WTC11 (cell line): ENCODE data around the gene ATP5PF. TPM values are rescaled to one million over a fixed set of nuclear protein-coding genes. Genes with fewer than 3 reads are reported as not detected.
A peak's percentile ranks its signal among the peaks of the same experiment; 100 is the strongest.

Source experiments
- ATAC-seq: fragments of 200-7000 bp; cut with Tn5 transposase; 2 replicates; pipeline ENCODE4 v1.10.0; 2021; ENCODE audit warnings: mild to moderate bottlenecking, moderate library complexity
- CTCF ChIA-PET: fragments of 300-600 bp; sonication (Branson Sonifier 250); formaldehyde crosslinking; loops from one replicate; lab custom pipeline; 2021; ENCODE audit warnings: antibody characterized with exemption; lab: Charles Lee
- POLR2A ChIA-PET: fragments of 350-600 bp; sonication (Branson Sonifier 250); formaldehyde crosslinking; loops from one replicate; lab custom pipeline; 2021; ENCODE audit warnings: antibody characterized with exemption; lab: Charles Lee
- DNase-seq: peaks from one replicate; pipeline ENCODE4 v3.0.0; 2021; ENCODE audit warnings: low spot score
- H3K27ac Mint-ChIP-seq: 2 replicates; pipeline ENCODE4 v1.8.0; 2021; ENCODE audit warnings: mixed read lengths
- H3K27me3 Mint-ChIP-seq: 2 replicates; pipeline ENCODE4 v1.8.0; 2021; ENCODE audit warnings: low read depth, mild to moderate bottlenecking, moderate library complexity, mixed read lengths
- H3K36me3 Mint-ChIP-seq: 2 replicates; pipeline ENCODE4 v1.8.0; 2021; ENCODE audit warnings: mixed read lengths
- H3K4me1 Mint-ChIP-seq: 2 replicates; pipeline ENCODE4 v1.8.0; 2022; ENCODE audit warnings: mixed read lengths
- H3K4me3 Mint-ChIP-seq: 2 replicates; pipeline ENCODE4 v1.8.0; 2021; ENCODE audit warnings: mild to moderate bottlenecking, moderate library complexity, mixed read lengths
- H3K9me3 Mint-ChIP-seq: 2 replicates; pipeline ENCODE4 v1.8.0; 2021; ENCODE audit warnings: mixed read lengths
- AFF4 ChIP-seq: sonication (generic); formaldehyde crosslinking; IDR thresholded peaks from 2 replicates; pipeline ENCODE4 v1.8.1; 2023; ENCODE audit warnings: mild to moderate bottlenecking, missing genetic modification reagents, borderline replicate concordance
- CBFB ChIP-seq: sonication (generic); formaldehyde crosslinking; IDR thresholded peaks from 2 replicates; pipeline ENCODE4 v1.8.1; 2022; ENCODE audit warnings: mild to moderate bottlenecking, low read depth, missing genetic modification reagents
- HMGA2 ChIP-seq: fragments of 250-450 bp; sonication (Bioruptor Pico); IDR thresholded peaks from 2 replicates; pipeline ENCODE4 v1.4.0; 2021; ENCODE audit warnings: mild to moderate bottlenecking, moderate library complexity
- IRF2 ChIP-seq: sonication (generic); formaldehyde crosslinking; IDR thresholded peaks from 2 replicates; pipeline ENCODE4 v1.8.0; 2022; ENCODE audit warnings: low read depth, missing genetic modification reagents, borderline replicate concordance
- JUN ChIP-seq: sonication (generic); formaldehyde crosslinking; IDR thresholded peaks from 2 replicates; pipeline ENCODE4 v1.8.0; 2023; ENCODE audit warnings: mild to moderate bottlenecking, missing genetic modification reagents
- SMAD4 ChIP-seq: sonication (generic); formaldehyde crosslinking; IDR thresholded peaks from 2 replicates; pipeline ENCODE4 v1.8.0; 2022; ENCODE audit warnings: mild to moderate bottlenecking, missing genetic modification reagents
- TP53 ChIP-seq: sonication (generic); formaldehyde crosslinking; IDR thresholded peaks from 2 replicates; pipeline ENCODE4 v1.8.1; 2023; ENCODE audit warnings: mild to moderate bottlenecking, missing genetic modification reagents
- ZNF219 ChIP-seq: sonication (generic); formaldehyde crosslinking; IDR thresholded peaks from 2 replicates; pipeline ENCODE4 v1.8.0; 2023; ENCODE audit warnings: missing genetic modification reagents, mild to moderate bottlenecking, borderline replicate concordance
- total RNA-seq: library from RNA; stranded (reverse); gene quantifications from 3 replicates; pipeline ENCODE4 v1.2.3, GENCODE V29; 2021
- TF ChIP-seq, protein P1 (sequence below): fragments of 250-450 bp; sonication (Bioruptor Pico); IDR thresholded peaks from 2 replicates; pipeline ENCODE4 v1.8.0; 2021; ENCODE audit warnings: mild to moderate bottlenecking
- TF ChIP-seq, protein P2 (sequence below): sonication (generic); formaldehyde crosslinking; IDR thresholded peaks from 2 replicates; pipeline ENCODE4 v1.8.1; 2022; ENCODE audit warnings: missing genetic modification reagents, borderline replicate concordance
- TF ChIP-seq, protein P3 (sequence below): sonication (generic); formaldehyde crosslinking; IDR thresholded peaks from 2 replicates; pipeline ENCODE4 v1.8.0; 2023; ENCODE audit warnings: missing genetic modification reagents
- TF ChIP-seq, protein P4 (sequence below): sonication (generic); formaldehyde crosslinking; conservative IDR thresholded peaks from 2 replicates; pipeline ENCODE4 v1.8.1; 2022; ENCODE audit warnings: mild to moderate bottlenecking, missing genetic modification reagents
- TF ChIP-seq, protein P5 (sequence below): sonication (generic); formaldehyde crosslinking; IDR thresholded peaks from 2 replicates; pipeline ENCODE4 v1.8.0; 2022; ENCODE audit warnings: missing genetic modification reagents

Gene ATP5PF
- total RNA-seq, 1 experiment from 2014 or later, result 129 TPM

- TF ChIP-seq, protein P1, sequence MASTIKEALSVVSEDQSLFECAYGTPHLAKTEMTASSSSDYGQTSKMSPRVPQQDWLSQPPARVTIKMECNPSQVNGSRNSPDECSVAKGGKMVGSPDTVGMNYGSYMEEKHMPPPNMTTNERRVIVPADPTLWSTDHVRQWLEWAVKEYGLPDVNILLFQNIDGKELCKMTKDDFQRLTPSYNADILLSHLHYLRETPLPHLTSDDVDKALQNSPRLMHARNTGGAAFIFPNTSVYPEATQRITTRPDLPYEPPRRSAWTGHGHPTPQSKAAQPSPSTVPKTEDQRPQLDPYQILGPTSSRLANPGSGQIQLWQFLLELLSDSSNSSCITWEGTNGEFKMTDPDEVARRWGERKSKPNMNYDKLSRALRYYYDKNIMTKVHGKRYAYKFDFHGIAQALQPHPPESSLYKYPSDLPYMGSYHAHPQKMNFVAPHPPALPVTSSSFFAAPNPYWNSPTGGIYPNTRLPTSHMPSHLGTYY (CRISPR knock-in tag), result no peak
- TF ChIP-seq, protein P2, sequence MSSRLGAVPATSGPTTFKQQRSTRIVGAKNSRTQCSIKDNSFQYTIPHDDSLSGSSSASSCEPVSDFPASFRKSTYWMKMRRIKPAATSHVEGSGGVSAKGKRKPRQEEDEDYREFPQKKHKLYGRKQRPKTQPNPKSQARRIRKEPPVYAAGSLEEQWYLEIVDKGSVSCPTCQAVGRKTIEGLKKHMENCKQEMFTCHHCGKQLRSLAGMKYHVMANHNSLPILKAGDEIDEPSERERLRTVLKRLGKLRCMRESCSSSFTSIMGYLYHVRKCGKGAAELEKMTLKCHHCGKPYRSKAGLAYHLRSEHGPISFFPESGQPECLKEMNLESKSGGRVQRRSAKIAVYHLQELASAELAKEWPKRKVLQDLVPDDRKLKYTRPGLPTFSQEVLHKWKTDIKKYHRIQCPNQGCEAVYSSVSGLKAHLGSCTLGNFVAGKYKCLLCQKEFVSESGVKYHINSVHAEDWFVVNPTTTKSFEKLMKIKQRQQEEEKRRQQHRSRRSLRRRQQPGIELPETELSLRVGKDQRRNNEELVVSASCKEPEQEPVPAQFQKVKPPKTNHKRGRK (CRISPR knock-in tag), result no peak
- TF ChIP-seq HMGA2 (CRISPR knock-in tag) (no peak), SMAD4 (CRISPR knock-in tag) (no peak), IRF2 (CRISPR knock-in tag) (no peak)
- TF ChIP-seq, protein P3, sequence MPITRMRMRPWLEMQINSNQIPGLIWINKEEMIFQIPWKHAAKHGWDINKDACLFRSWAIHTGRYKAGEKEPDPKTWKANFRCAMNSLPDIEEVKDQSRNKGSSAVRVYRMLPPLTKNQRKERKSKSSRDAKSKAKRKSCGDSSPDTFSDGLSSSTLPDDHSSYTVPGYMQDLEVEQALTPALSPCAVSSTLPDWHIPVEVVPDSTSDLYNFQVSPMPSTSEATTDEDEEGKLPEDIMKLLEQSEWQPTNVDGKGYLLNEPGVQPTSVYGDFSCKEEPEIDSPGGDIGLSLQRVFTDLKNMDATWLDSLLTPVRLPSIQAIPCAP (CRISPR knock-in tag), result no peak
- TF ChIP-seq, all 79 proteins: peak for 0
Measured at GRCh38 chr21:25742900-25743299, 8.2 kb upstream of the ATP5PF start (continued).

DNA sequence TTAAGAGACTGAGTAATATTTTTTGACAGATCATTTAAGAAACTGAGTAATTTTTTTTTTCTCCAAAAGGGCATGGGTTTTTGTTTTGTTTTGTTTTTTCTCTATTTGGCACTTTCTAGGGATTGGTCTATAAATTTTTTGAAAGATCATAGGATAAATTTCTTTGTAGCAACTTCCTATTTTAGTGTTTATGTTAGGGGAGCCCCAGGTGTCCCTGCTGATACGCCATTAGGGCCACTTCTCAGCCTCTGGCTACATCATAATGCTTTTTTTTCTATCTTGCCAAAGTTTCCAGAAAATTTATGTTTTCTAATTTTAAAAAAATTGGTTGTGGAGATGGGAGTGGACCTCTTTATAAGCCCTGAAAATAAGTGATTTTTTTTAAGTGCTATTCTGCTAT, 2.7 kb upstream of the ATP5PF start:
- ChIA-PET CTCF (no interaction called here), POLR2A (no interaction called here)
- Mint-ChIP-seq H3K36me3 (peaks cover 5% of the 10 kb centered on the region; the same call in 1 of the 2 replicates), H3K9me3 (no peaks in the 10 kb centered on the region), H3K4me1 (peaks cover 19% of the 10 kb centered on the region), H3K4me3 (peak overlapping the region; percentile 97; the same call in 1 of the 2 replicates), H3K27me3 (no peaks in the 10 kb centered on the region), H3K27ac (no peak overlapping the region)
- TF ChIP-seq ZNF219 (CRISPR knock-in tag), result no peak
- TF ChIP-seq TP53 (CRISPR knock-in tag), result no peak
- TF ChIP-seq, protein P4, sequence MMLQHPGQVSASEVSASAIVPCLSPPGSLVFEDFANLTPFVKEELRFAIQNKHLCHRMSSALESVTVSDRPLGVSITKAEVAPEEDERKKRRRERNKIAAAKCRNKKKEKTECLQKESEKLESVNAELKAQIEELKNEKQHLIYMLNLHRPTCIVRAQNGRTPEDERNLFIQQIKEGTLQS (CRISPR knock-in tag), result no peak
- no peak for TF ChIP-seq AFF4 (CRISPR knock-in tag)
- TF ChIP-seq CBFB (CRISPR knock-in tag), result no peak
- TF ChIP-seq, protein P5, sequence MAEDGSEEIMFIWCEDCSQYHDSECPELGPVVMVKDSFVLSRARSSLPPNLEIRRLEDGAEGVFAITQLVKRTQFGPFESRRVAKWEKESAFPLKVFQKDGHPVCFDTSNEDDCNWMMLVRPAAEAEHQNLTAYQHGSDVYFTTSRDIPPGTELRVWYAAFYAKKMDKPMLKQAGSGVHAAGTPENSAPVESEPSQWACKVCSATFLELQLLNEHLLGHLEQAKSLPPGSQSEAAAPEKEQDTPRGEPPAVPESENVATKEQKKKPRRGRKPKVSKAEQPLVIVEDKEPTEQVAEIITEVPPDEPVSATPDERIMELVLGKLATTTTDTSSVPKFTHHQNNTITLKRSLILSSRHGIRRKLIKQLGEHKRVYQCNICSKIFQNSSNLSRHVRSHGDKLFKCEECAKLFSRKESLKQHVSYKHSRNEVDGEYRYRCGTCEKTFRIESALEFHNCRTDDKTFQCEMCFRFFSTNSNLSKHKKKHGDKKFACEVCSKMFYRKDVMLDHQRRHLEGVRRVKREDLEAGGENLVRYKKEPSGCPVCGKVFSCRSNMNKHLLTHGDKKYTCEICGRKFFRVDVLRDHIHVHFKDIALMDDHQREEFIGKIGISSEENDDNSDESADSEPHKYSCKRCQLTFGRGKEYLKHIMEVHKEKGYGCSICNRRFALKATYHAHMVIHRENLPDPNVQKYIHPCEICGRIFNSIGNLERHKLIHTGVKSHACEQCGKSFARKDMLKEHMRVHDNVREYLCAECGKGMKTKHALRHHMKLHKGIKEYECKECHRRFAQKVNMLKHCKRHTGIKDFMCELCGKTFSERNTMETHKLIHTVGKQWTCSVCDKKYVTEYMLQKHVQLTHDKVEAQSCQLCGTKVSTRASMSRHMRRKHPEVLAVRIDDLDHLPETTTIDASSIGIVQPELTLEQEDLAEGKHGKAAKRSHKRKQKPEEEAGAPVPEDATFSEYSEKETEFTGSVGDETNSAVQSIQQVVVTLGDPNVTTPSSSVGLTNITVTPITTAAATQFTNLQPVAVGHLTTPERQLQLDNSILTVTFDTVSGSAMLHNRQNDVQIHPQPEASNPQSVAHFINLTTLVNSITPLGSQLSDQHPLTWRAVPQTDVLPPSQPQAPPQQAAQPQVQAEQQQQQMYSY (CRISPR knock-in tag), result no peak
- TF ChIP-seq JUN (CRISPR knock-in tag), result no peak
- DNase-seq (no peak), ATAC-seq (no peak)
